Measurements from ENCODE around the gene NCOR1.
"Not testable (repeated sequence)": the region's sequence is repeated elsewhere in the genome, so short reads cannot be mapped to it uniquely, and the experiment has no call there.

The NCOR1 gene

GRCh38 chr17:16075949-16076348 is 139.4 kb downstream of the NCOR1 start:
- in situ Hi-C loops (cut with MboI; ENCODE audit: low pct_unique_long_range_greater_than_20kb, low sequenced_read_pairs, unreplicated experiment) = no loop called here
- no peak for TF ChIP-seq CTCF (IDR thresholded peaks at IDR 0.05; ENCODE audit: extremely low read depth, insufficient read depth, missing control alignments)

GRCh38 chr17:16074423-16074822 is 140.9 kb downstream of the NCOR1 start:
- in situ Hi-C loops (cut with MboI; ENCODE audit: low pct_unique_long_range_greater_than_20kb, low sequenced_read_pairs, unreplicated experiment) = no loop called here
- no peak for TF ChIP-seq CTCF (IDR thresholded peaks at IDR 0.05; ENCODE audit: extremely low read depth, insufficient read depth, missing control alignments)
- DNase-seq (ENCODE audit: low spot score) = no peak

More at GRCh38 chr17:16075949-16076348, 139.4 kb downstream of the NCOR1 start:
- DNase-seq (ENCODE audit: low spot score) = no peak

GRCh38 chr17:16073845-16074244 is 141.5 kb downstream of the NCOR1 start:
- DNase-seq (ENCODE audit: low spot score) = no peak
- in situ Hi-C loops (cut with MboI; ENCODE audit: low pct_unique_long_range_greater_than_20kb, low sequenced_read_pairs, unreplicated experiment) = no loop called here
- no peak for TF ChIP-seq CTCF (IDR thresholded peaks at IDR 0.05; ENCODE audit: extremely low read depth, insufficient read depth, missing control alignments)

- in situ Hi-C loops (cut with MboI; ENCODE audit: low pct_unique_long_range_greater_than_20kb, low sequenced_read_pairs, unreplicated experiment) = no loop called here
- no peak for TF ChIP-seq CTCF (IDR thresholded peaks at IDR 0.05; ENCODE audit: extremely low read depth, insufficient read depth, missing control alignments)
- DNase-seq (ENCODE audit: low spot score) = no peak
Observed at GRCh38 chr17:16072031-16072430, 143.3 kb downstream of the NCOR1 start.

GRCh38 chr17:16068323-16068722 is 147.0 kb downstream of the NCOR1 start:
- no peak for TF ChIP-seq CTCF (IDR thresholded peaks at IDR 0.05; ENCODE audit: extremely low read depth, insufficient read depth, missing control alignments)
- no peak for DNase-seq (ENCODE audit: low spot score)
- in situ Hi-C loops (cut with MboI; ENCODE audit: low pct_unique_long_range_greater_than_20kb, low sequenced_read_pairs, unreplicated experiment) = no loop called here

GRCh38 chr17:16066125-16066524 is 149.2 kb downstream of the NCOR1 start:
- in situ Hi-C loops (cut with MboI; ENCODE audit: low pct_unique_long_range_greater_than_20kb, low sequenced_read_pairs, unreplicated experiment) = no loop called here
- DNase-seq (ENCODE audit: low spot score) = no peak
- no peak for TF ChIP-seq CTCF (IDR thresholded peaks at IDR 0.05; ENCODE audit: extremely low read depth, insufficient read depth, missing control alignments)

- no peak for DNase-seq (ENCODE audit: low spot score)
- TF ChIP-seq CTCF (IDR thresholded peaks at IDR 0.05; ENCODE audit: extremely low read depth, insufficient read depth, missing control alignments) = no peak
- in situ Hi-C loops (cut with MboI; ENCODE audit: low pct_unique_long_range_greater_than_20kb, low sequenced_read_pairs, unreplicated experiment) = no loop called here
Observed at GRCh38 chr17:16061631-16062030, 153.7 kb downstream of the NCOR1 start.

GRCh38 chr17:16055139-16055538 is 160.2 kb downstream of the NCOR1 start:
- in situ Hi-C loops (cut with MboI; ENCODE audit: low pct_unique_long_range_greater_than_20kb, low sequenced_read_pairs, unreplicated experiment); DNase-seq (ENCODE audit: low spot score): not testable (repeated sequence)

Measured in GM13977 (cell line).